ENCODE measurements around the gene CDK17. TPM values are rescaled to one million over a fixed set of nuclear protein-coding genes. Genes with fewer than 3 reads are reported as not detected.
A peak's percentile ranks its signal among the peaks of the same experiment; 100 is the strongest.

The CDK17 gene
- total RNA-seq = 10 to 100 TPM; 41.4 to 45.8 TPM

- Mint-ChIP-seq H3K27ac (peak within 1 kb of the TSS; percentile 94), H3K36me3 (ENCODE audit: low read depth) (no peaks in the 10 kb centered on the region), H3K27me3 (ENCODE audit: low read depth) (no peaks in the 10 kb centered on the region), H3K4me3 (peak within 1 kb of the TSS; percentile 81), H3K9me3 (no peaks in the 10 kb centered on the region), H3K4me1 (ENCODE audit: low read depth) (peaks cover 36% of the 10 kb centered on the region)
- DNase-seq = peak; percentile 90
- intact Hi-C loops (cut with micrococcal nuclease) = loop anchor here (1.0 to 10.0 kb wide), 13 partner anchors 22 to 545 kb away; partner anchors contain the start of genes AMDHD1, CCDC38, NEDD1 and SNRPF
- CTCF ChIA-PET = interaction anchor here (0.6 to 5.0 kb wide), 29 partner anchors 9 to 341 kb away, joined by 3 to 33 read pairs (median 4); partner anchors contain the start of gene CFAP54
Observed at GRCh38 chr12:96399919-96400630, at the start of gene CDK17. Gene CDK17, minus strand, starts transcription at chr12:96400439. Its CDS starts 65,603 bp downstream, at chr12:96334836.

- no peak for DNase-seq
- Mint-ChIP-seq H3K27ac (no peak overlapping the region), H3K27me3 (ENCODE audit: low read depth) (no peaks in the 10 kb centered on the region), H3K4me3 (no peak overlapping the region), H3K4me1 (ENCODE audit: low read depth) (peaks cover 24% of the 10 kb centered on the region), H3K9me3 (no peaks in the 10 kb centered on the region), H3K36me3 (ENCODE audit: low read depth) (no peaks in the 10 kb centered on the region)
- CTCF ChIA-PET = interaction anchor here (3.1 kb wide), 1 partner anchor 47 kb away, joined by 7 read pairs; the partner anchor contains the start of gene CDK17
- intact Hi-C loops (cut with micrococcal nuclease) = no loop called here
Observed at GRCh38 chr12:96448300-96448699, 48.1 kb upstream of the CDK17 start.

DNA sequence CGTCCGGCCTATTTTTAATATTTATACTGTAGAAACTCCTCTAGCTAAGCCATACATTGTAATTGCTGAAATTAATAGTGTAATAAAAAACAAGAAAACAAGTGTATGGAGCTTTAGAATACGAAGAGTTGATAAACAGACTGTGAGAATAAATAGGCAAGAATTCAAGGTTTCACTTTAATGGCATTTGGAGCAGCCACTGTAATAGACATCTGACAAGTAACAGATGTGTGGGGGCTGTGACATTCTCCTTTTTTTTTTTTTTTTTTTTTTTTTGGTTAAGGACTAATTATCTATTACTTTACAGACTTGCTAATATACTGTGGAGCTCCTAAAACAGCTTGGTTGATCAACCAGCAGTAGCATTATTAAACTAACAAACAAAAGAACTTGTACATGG, 47.0 kb upstream of the CDK17 start:
- no peaks in the 10 kb centered on the region for H3K27me3 Mint-ChIP-seq (ENCODE audit: low read depth)
- no peak overlapping the region for H3K27ac Mint-ChIP-seq
- CTCF ChIA-PET = interaction anchor here (0.9 to 1.4 kb wide), 3 partner anchors 42 to 113 kb away, joined by 3 to 9 read pairs (median 4); partner anchors contain the start of gene CFAP54
- H3K36me3 Mint-ChIP-seq (ENCODE audit: low read depth) = no peaks in the 10 kb centered on the region
- no peak for DNase-seq
- H3K4me1 Mint-ChIP-seq (ENCODE audit: low read depth) = peaks cover 30% of the 10 kb centered on the region
- no peaks in the 10 kb centered on the region for H3K9me3 Mint-ChIP-seq
- H3K4me3 Mint-ChIP-seq = no peak overlapping the region
- intact Hi-C loops (cut with micrococcal nuclease) = no loop called here

DNA sequence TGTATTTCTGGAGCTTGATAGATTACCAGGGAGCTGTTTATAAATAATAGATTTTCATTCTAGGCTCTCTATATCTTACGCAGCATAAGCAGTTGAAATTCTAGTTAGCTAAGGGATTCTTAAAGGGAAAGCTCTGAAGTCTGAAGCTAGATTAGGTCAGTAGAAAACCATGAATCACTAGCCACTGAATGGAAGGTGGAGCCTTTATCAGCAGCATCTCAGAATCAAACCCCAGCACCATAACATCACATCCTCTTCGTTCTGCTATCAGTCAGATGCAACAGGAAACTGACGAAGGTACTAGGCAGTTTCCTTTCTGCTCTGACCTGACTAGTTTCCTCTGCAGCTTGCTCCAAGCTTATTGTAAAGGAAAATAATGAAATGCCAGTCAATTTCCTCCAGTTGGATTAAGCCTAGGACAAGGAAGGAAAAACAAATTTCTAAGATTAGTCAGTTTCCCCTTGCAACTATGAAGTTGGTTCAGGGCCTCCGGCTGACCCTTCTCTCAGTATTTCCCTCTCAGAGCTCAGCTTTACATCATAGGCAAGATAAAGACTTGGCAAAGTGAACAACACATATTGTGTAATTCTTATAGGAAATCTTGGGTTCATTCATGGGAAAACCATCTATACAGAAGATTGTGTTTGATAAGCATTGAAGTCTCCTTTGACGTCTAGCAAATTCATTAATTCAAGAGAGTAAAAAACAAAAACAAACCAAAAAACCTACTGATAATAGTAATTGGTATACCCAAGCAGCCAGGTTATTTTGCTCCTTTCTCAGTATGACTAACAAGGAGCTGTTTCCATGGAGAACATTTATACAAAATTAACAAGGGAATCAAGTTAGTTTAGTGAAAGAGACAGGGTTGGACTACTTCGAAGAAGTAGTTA, 45.7 kb upstream of the CDK17 start:
- Mint-ChIP-seq H3K36me3 (ENCODE audit: low read depth) (no peaks in the 10 kb centered on the region), H3K27ac (peak overlapping the region; percentile 94), H3K27me3 (ENCODE audit: low read depth) (no peaks in the 10 kb centered on the region), H3K4me3 (peak overlapping the region; percentile 28), H3K4me1 (ENCODE audit: low read depth) (peaks cover 39% of the 10 kb centered on the region), H3K9me3 (no peaks in the 10 kb centered on the region)
- CTCF ChIA-PET = interaction anchor here (0.6 to 1.7 kb wide), 12 partner anchors 10 to 542 kb away, joined by 3 to 9 read pairs (median 5); partner anchors contain the start of gene CFAP54
- intact Hi-C loops (cut with micrococcal nuclease) = loop anchor here (1.0 to 2.0 kb wide), 10 partner anchors 12 to 399 kb away; partner anchors contain the start of gene CFAP54
- peak; percentile 68 for DNase-seq

DNA sequence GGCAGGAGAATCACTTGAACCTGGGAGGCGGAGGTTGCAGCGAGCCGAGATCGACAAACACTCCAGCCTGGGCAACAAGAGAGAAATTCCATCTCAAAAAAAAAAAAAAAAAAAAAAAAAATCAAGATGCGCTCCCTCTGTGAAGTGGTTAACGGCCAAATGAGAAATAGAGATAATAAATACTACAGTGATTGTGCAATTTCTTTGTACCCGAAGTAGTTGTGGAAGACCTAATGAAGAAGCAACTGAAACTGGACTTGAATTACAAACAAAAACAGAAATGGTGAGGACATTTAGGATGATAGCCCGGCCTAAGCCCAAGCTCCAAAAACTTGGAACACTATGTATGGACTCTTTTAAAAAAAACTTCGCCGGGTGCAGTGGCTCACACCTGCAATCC, 44.2 kb upstream of the CDK17 start:
- no peaks in the 10 kb centered on the region for H3K36me3 Mint-ChIP-seq (ENCODE audit: low read depth)
- peaks cover 3% of the 10 kb centered on the region for H3K9me3 Mint-ChIP-seq
- H3K4me3 Mint-ChIP-seq = no peak overlapping the region
- H3K4me1 Mint-ChIP-seq (ENCODE audit: low read depth) = peaks cover 42% of the 10 kb centered on the region
- intact Hi-C loops (cut with micrococcal nuclease) = loop anchor here (2.0 kb wide), 1 partner anchor 72 kb away; no protein-coding TSS in a partner anchor
- peak overlapping the region; percentile 63 for H3K27ac Mint-ChIP-seq
- H3K27me3 Mint-ChIP-seq (ENCODE audit: low read depth) = no peaks in the 10 kb centered on the region
- CTCF ChIA-PET = no interaction called here
- no peak for DNase-seq

- H3K27me3 Mint-ChIP-seq (ENCODE audit: low read depth) = no peaks in the 10 kb centered on the region
- H3K4me3 Mint-ChIP-seq = no peak overlapping the region
- peak overlapping the region; percentile 70 for H3K27ac Mint-ChIP-seq
- intact Hi-C loops (cut with micrococcal nuclease) = no loop called here
- H3K9me3 Mint-ChIP-seq = peaks cover 3% of the 10 kb centered on the region
- H3K36me3 Mint-ChIP-seq (ENCODE audit: low read depth) = no peaks in the 10 kb centered on the region
- CTCF ChIA-PET = no interaction called here
- peaks cover 42% of the 10 kb centered on the region for H3K4me1 Mint-ChIP-seq (ENCODE audit: low read depth)
- DNase-seq = no peak
Observed at GRCh38 chr12:96442906-96443305, 42.7 kb upstream of the CDK17 start.

DNA sequence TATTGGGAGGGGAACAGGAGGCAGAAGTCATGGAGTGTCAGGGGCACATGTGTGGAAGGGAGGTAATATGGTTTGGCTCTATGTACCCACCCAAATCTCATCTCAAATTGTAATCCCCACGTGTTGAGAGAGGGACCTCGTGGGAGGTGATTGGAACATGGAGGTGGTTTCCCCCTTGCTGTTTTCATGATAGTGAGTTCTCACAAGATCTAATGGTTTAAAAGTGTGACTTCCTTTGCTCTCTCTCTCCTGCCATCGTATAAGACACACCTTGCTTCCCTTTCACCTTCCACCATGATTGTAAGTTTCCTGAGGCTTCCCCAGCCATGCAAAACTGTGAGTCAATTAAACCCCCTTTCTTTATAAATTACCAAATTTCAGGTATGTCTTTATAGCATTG, 41.6 kb upstream of the CDK17 start:
- H3K27me3 Mint-ChIP-seq (ENCODE audit: low read depth) = no peaks in the 10 kb centered on the region
- intact Hi-C loops (cut with micrococcal nuclease) = no loop called here
- no peaks in the 10 kb centered on the region for H3K36me3 Mint-ChIP-seq (ENCODE audit: low read depth)
- DNase-seq = peak; percentile 48
- H3K4me3 Mint-ChIP-seq = no peak overlapping the region
- H3K9me3 Mint-ChIP-seq = peaks cover 3% of the 10 kb centered on the region
- peaks cover 42% of the 10 kb centered on the region for H3K4me1 Mint-ChIP-seq (ENCODE audit: low read depth)
- H3K27ac Mint-ChIP-seq = peak overlapping the region; percentile 68
- CTCF ChIA-PET = no interaction called here

DNA sequence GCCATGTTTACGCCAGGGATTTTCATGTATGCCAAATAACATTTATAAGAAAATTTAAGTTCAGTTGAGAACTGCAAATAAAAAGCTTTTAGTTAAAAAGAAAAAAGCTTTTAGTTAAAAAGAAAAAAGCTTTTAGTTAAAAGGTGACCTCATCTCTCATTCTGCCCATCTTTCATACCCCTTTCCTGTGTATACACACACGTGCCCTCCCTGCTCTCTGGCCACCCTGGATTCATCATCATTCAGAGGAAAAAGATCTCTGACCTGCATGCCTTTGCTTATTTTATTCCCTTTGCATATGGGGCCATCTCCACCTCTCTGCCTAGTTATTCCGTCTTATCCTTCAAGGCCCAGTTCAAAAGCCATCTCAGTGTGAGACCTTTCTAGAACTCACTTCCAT, 38.1 kb upstream of the CDK17 start:
- H3K27ac Mint-ChIP-seq = no peak overlapping the region
- CTCF ChIA-PET = no interaction called here
- peaks cover 27% of the 10 kb centered on the region for H3K4me1 Mint-ChIP-seq (ENCODE audit: low read depth)
- intact Hi-C loops (cut with micrococcal nuclease) = no loop called here
- peaks cover 3% of the 10 kb centered on the region for H3K9me3 Mint-ChIP-seq
- no peaks in the 10 kb centered on the region for H3K36me3 Mint-ChIP-seq (ENCODE audit: low read depth)
- DNase-seq = no peak
- no peaks in the 10 kb centered on the region for H3K27me3 Mint-ChIP-seq (ENCODE audit: low read depth)
- no peak overlapping the region for H3K4me3 Mint-ChIP-seq

DNA sequence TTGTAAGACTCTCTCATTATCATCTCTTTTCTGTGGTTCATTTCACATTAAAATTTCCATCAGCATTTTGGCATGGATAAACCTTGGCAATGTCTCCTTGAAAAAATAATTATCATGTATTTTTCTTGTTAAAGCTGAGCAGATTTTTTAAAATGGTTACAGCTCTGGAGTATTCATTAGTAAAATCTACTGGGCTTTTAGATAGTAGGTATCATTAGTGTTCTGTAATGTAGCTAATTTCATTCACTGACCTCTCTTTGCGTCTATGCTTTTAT, 36.9 kb upstream of the CDK17 start:
- DNase-seq = no peak
- Mint-ChIP-seq H3K27me3 (ENCODE audit: low read depth) (no peaks in the 10 kb centered on the region), H3K4me3 (no peak overlapping the region), H3K4me1 (ENCODE audit: low read depth) (peaks cover 23% of the 10 kb centered on the region), H3K36me3 (ENCODE audit: low read depth) (no peaks in the 10 kb centered on the region), H3K9me3 (peaks cover 3% of the 10 kb centered on the region), H3K27ac (no peak overlapping the region)
- intact Hi-C loops (cut with micrococcal nuclease) = no loop called here
- CTCF ChIA-PET = interaction anchor here (1.5 kb wide), 1 partner anchor 36 kb away, joined by 13 read pairs; no protein-coding TSS in a partner anchor

GRCh38 chr12:96436366-96437170, 36.3 kb upstream of the CDK17 start:
- peaks cover 3% of the 10 kb centered on the region for H3K9me3 Mint-ChIP-seq
- intact Hi-C loops (cut with micrococcal nuclease) = no loop called here
- CTCF ChIA-PET = interaction anchor here (1.0 to 1.5 kb wide), 2 partner anchors 17 to 35 kb away, joined by 3 to 13 read pairs; no protein-coding TSS in a partner anchor
- no peak overlapping the region for H3K4me3 Mint-ChIP-seq
- H3K36me3 Mint-ChIP-seq (ENCODE audit: low read depth) = no peaks in the 10 kb centered on the region
- no peak overlapping the region for H3K27ac Mint-ChIP-seq
- DNase-seq = no peak
- H3K4me1 Mint-ChIP-seq (ENCODE audit: low read depth) = peaks cover 18% of the 10 kb centered on the region
- no peaks in the 10 kb centered on the region for H3K27me3 Mint-ChIP-seq (ENCODE audit: low read depth)

DNA sequence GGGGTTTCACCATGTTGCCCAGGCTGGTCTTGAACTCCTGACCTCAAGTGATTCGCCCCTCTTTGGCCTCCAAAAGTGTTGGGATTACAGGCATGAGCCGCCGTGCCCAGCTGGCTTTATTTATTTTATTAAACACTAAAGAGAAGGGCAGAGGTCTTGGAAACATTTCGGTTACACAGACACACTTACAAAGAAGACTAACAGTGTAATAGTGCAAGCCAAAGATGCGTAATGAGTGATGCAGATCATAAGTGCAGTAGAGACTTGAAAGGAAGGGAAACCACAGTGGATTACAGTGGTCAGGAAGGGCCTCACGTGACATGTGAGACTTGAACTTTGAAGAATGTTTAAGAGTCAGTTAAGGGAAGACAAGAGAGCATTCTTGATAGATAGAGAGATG, 33.9 kb upstream of the CDK17 start:
- peak; percentile 91 for DNase-seq
- peaks cover 17% of the 10 kb centered on the region for H3K4me1 Mint-ChIP-seq (ENCODE audit: low read depth)
- H3K27me3 Mint-ChIP-seq (ENCODE audit: low read depth) = no peaks in the 10 kb centered on the region
- H3K4me3 Mint-ChIP-seq = no peak overlapping the region
- no peaks in the 10 kb centered on the region for H3K36me3 Mint-ChIP-seq (ENCODE audit: low read depth)
- H3K9me3 Mint-ChIP-seq = no peaks in the 10 kb centered on the region
- intact Hi-C loops (cut with micrococcal nuclease) = loop anchor here (1.0 to 2.0 kb wide), 7 partner anchors 9 to 387 kb away; partner anchors contain the start of genes CDK17 and CFAP54
- CTCF ChIA-PET = interaction anchor here (0.6 to 1.0 kb wide), 2 partner anchors 67 to 83 kb away, joined by 3 read pairs; no protein-coding TSS in a partner anchor
- peak overlapping the region; percentile 48 for H3K27ac Mint-ChIP-seq
